ENCODE data around the gene TINAG. TPM values are rescaled to one million over a fixed set of nuclear protein-coding genes. Genes with fewer than 3 reads are reported as not detected.

Gene TINAG
- total RNA-seq, 1 experiment from 2014 or later = not detected

DNA sequence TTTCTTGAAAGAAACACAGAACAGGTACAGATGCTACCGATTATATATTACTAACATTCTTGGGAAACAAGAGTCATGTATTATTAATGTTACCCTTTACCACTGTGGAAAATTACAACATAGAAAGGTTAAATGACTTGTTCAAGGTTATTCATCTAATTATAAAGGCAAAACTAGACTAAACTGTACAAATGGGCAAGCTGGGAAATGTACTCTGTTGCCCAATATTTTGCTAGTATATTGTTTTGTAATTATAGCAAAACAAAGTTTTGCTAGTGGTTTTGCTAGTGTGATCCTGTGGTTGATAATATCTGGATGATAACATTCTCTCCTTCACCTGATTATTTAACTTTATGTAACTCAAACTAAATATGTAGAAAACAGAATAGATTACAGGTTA is 96.5 kb downstream of the TINAG start (continued):
- TF ChIP-seq EGR1 (IDR thresholded peaks at IDR 0.05; ENCODE audit: low read depth) = no peak

DNA sequence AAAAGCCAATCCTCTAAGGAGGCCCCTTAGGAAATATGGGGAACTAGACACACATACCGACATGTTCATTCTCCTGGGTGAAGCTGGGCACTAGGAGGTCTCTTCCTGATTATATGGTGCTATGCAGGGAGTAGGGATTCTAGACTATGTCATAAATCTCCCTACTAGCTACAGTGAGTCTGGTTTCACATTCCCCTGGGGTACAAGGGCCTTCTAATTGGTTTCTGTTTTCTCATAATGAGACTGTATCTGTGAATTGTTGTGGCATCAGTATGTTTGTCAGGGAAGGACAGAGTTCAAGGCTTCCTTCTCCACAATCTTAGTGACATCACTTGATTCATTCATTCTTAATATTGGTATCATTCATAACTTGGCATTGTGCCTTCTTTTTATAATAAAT is 103.5 kb downstream of the TINAG start:
- no peaks in the 10 kb centered on the region for H3K36me3 ChIP-seq (ENCODE audit: control insufficient read depth in 1 of 2, insufficient read depth in 2 of 2, low read length in 2 of 2)
- no peaks in the 10 kb centered on the region for H3K9me3 ChIP-seq (ENCODE audit: control insufficient read depth in 1 of 2, insufficient read depth in 1 of 2, low read depth in 1 of 2, low read length in 2 of 2)
- DNase-seq (ENCODE audit: low read depth, low spot score) (no peak), ATAC-seq (no peak)
- BruUV-seq (replicated peaks) = no TSS peak
- no peak overlapping the region for H2AFZ ChIP-seq (ENCODE audit: low read depth, low read length, poor library complexity, severe bottlenecking)
- ChIA-PET CTCF (no interaction called here), RAD21 (ENCODE audit: low non-redundant PET in 1 of 2, low total read pairs in 2 of 2, uncharacterized antibody in 2 of 2, unreplicated experiment in 2 of 2) (no interaction called here), POLR2A (no interaction called here)
- no peak for TF ChIP-seq POLR2AphosphoS5 (IDR thresholded peaks at IDR 0.05; ENCODE audit: low read depth, low read length)
- TF ChIP-seq, protein P1, sequence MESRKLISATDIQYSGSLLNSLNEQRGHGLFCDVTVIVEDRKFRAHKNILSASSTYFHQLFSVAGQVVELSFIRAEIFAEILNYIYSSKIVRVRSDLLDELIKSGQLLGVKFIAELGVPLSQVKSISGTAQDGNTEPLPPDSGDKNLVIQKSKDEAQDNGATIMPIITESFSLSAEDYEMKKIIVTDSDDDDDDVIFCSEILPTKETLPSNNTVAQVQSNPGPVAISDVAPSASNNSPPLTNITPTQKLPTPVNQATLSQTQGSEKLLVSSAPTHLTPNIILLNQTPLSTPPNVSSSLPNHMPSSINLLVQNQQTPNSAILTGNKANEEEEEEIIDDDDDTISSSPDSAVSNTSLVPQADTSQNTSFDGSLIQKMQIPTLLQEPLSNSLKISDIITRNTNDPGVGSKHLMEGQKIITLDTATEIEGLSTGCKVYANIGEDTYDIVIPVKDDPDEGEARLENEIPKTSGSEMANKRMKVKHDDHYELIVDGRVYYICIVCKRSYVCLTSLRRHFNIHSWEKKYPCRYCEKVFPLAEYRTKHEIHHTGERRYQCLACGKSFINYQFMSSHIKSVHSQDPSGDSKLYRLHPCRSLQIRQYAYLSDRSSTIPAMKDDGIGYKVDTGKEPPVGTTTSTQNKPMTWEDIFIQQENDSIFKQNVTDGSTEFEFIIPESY (IDR thresholded peaks at IDR 0.05; ENCODE audit: extremely low read depth, insufficient replicate concordance, low read length) = no peak
- no peak for TF ChIP-seq SRF (IDR thresholded peaks at IDR 0.05; ENCODE audit: low read depth)
- H3K79me2 ChIP-seq (ENCODE audit: insufficient read depth, low read length) = no peaks in the 10 kb centered on the region
- no peak overlapping the region for H3K4me2 ChIP-seq (ENCODE audit: low read length)
- H3K9ac ChIP-seq (ENCODE audit: low read length) = no peak overlapping the region
- no peaks in the 10 kb centered on the region for H4K20me1 ChIP-seq (ENCODE audit: insufficient read depth)
- H3K4me3 ChIP-seq (replicated peaks in 1 of 2; ENCODE audit: low read depth in 1 of 2, low read length in 2 of 2) = no peak overlapping the region
- no peaks in the 10 kb centered on the region for H3K27me3 ChIP-seq (ENCODE audit: insufficient read depth, low read length)
- no peaks in the 10 kb centered on the region for H3K9me2 ChIP-seq (ENCODE audit: insufficient read depth)
- intact Hi-C loops (cut with micrococcal nuclease) = no loop called here
- no peaks in the 10 kb centered on the region for H3K4me1 ChIP-seq (ENCODE audit: control insufficient read depth in 1 of 2, insufficient read depth in 2 of 2, low read length in 2 of 2)
- no peak overlapping the region for H3K27ac ChIP-seq (ENCODE audit: low read depth, low read length)

DNA sequence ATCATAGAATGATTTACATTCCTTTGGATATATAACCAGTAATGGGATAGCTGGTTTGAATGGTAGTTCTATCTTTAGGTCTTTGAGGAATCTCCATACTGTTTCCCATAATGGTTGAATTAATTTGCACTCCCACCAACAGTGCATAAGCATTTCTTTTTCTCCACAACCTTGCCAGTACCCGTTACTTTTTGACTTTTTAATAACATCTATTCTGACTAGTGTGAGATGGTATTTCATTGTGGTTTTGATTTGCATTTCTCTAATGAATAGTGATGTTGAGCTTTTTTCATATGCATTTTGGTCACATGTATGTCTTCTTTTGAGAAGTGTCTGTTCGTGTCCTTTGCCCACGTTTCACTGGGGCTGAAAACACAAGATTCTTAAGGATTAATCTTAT is 107.3 kb downstream of the TINAG start:
- no TSS peak for BruUV-seq (replicated peaks)
- Histone ChIP-seq H4K20me1 (ENCODE audit: insufficient read depth) (no peaks in the 10 kb centered on the region), H3K27me3 (ENCODE audit: insufficient read depth, low read length) (no peaks in the 10 kb centered on the region), H3K27ac (ENCODE audit: low read depth, low read length) (no peak overlapping the region), H3K4me1 (ENCODE audit: control insufficient read depth in 1 of 2, insufficient read depth in 2 of 2, low read length in 2 of 2) (no peaks in the 10 kb centered on the region), H2AFZ (ENCODE audit: low read depth, low read length, poor library complexity, severe bottlenecking) (no peak overlapping the region), H3K79me2 (ENCODE audit: insufficient read depth, low read length) (no peaks in the 10 kb centered on the region), H3K9ac (ENCODE audit: low read length) (no peak overlapping the region), H3K4me3 (replicated peaks in 1 of 2; ENCODE audit: low read depth in 1 of 2, low read length in 2 of 2) (no peak overlapping the region), H3K36me3 (ENCODE audit: control insufficient read depth in 1 of 2, insufficient read depth in 2 of 2, low read length in 2 of 2) (no peaks in the 10 kb centered on the region), H3K4me2 (ENCODE audit: low read length) (no peak overlapping the region), H3K9me2 (ENCODE audit: insufficient read depth) (no peaks in the 10 kb centered on the region), H3K9me3 (ENCODE audit: control insufficient read depth in 1 of 2, insufficient read depth in 1 of 2, low read depth in 1 of 2, low read length in 2 of 2) (no peaks in the 10 kb centered on the region)
- ChIA-PET POLR2A (no interaction called here), CTCF (no interaction called here), RAD21 (ENCODE audit: low non-redundant PET in 1 of 2, low total read pairs in 2 of 2, uncharacterized antibody in 2 of 2, unreplicated experiment in 2 of 2) (no interaction called here)
- ATAC-seq = no peak
- DNase-seq (ENCODE audit: low read depth, low spot score) = no peak
- intact Hi-C loops (cut with micrococcal nuclease) = no loop called here
- TF ChIP-seq EZH2 (IDR thresholded peaks at IDR 0.05) (no peak), ZFX (IDR thresholded peaks at IDR 0.05) (no peak), POLR2AphosphoS5 (IDR thresholded peaks at IDR 0.05; ENCODE audit: low read depth, low read length) (no peak), FOSL1 (IDR thresholded peaks at IDR 0.05; ENCODE audit: low read depth) (no peak), CEBPB (IDR thresholded peaks at IDR 0.05; ENCODE audit: low read depth) (no peak), ELF1 (IDR thresholded peaks at IDR 0.05; ENCODE audit: borderline replicate concordance, low read depth) (no peak), TCF7L2 (IDR thresholded peaks at IDR 0.05; ENCODE audit: borderline replicate concordance, extremely low read depth, insufficient read depth, insufficient read length) (no peak), SIN3A (IDR thresholded peaks at IDR 0.05; ENCODE audit: low read depth) (no peak), ZNF274 (IDR thresholded peaks at IDR 0.05; ENCODE audit: low read depth, low read length) (no peak), RAD21 (IDR thresholded peaks at IDR 0.05; ENCODE audit: low read depth) (no peak)
- TF ChIP-seq, protein P1 (IDR thresholded peaks at IDR 0.05; ENCODE audit: extremely low read depth, insufficient replicate concordance, low read length) = no peak
- TF ChIP-seq, protein P2, sequence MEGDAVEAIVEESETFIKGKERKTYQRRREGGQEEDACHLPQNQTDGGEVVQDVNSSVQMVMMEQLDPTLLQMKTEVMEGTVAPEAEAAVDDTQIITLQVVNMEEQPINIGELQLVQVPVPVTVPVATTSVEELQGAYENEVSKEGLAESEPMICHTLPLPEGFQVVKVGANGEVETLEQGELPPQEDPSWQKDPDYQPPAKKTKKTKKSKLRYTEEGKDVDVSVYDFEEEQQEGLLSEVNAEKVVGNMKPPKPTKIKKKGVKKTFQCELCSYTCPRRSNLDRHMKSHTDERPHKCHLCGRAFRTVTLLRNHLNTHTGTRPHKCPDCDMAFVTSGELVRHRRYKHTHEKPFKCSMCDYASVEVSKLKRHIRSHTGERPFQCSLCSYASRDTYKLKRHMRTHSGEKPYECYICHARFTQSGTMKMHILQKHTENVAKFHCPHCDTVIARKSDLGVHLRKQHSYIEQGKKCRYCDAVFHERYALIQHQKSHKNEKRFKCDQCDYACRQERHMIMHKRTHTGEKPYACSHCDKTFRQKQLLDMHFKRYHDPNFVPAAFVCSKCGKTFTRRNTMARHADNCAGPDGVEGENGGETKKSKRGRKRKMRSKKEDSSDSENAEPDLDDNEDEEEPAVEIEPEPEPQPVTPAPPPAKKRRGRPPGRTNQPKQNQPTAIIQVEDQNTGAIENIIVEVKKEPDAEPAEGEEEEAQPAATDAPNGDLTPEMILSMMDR (IDR thresholded peaks at IDR 0.05 in 2 of 3, conservative IDR thresholded peaks at IDR 0.05 in 1 of 3; ENCODE audit: borderline replicate concordance in 1 of 3, insufficient read depth in 1 of 3, low read depth in 2 of 3, low read length in 2 of 3) = no peak

Data from HCT116 (cell line).